ENCODE measurements around the gene SLC25A33.

SLC25A33 gene

GRCh38 chr1:9591669-9592509 is 52.6 kb downstream of the SLC25A33 start:
- H3K4me3 ChIP-seq (ENCODE audit: low read depth, low read length): no peak overlapping the region
- TF ChIP-seq, protein P1, sequence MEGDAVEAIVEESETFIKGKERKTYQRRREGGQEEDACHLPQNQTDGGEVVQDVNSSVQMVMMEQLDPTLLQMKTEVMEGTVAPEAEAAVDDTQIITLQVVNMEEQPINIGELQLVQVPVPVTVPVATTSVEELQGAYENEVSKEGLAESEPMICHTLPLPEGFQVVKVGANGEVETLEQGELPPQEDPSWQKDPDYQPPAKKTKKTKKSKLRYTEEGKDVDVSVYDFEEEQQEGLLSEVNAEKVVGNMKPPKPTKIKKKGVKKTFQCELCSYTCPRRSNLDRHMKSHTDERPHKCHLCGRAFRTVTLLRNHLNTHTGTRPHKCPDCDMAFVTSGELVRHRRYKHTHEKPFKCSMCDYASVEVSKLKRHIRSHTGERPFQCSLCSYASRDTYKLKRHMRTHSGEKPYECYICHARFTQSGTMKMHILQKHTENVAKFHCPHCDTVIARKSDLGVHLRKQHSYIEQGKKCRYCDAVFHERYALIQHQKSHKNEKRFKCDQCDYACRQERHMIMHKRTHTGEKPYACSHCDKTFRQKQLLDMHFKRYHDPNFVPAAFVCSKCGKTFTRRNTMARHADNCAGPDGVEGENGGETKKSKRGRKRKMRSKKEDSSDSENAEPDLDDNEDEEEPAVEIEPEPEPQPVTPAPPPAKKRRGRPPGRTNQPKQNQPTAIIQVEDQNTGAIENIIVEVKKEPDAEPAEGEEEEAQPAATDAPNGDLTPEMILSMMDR (IDR thresholded peaks at IDR 0.05; ENCODE audit: insufficient read depth, low read depth, low read length, missing control alignments): no peak

GRCh38 chr1:9592510-9593075 is 53.3 kb downstream of the SLC25A33 start:
- TF ChIP-seq, protein P1 (IDR thresholded peaks at IDR 0.05; ENCODE audit: insufficient read depth, low read depth, low read length, missing control alignments): no peak
- DNase-seq (ENCODE audit: low read depth): no peak
- no peak overlapping the region for H3K4me3 ChIP-seq (ENCODE audit: low read depth, low read length)

More at GRCh38 chr1:9591669-9592509, 52.6 kb downstream of the SLC25A33 start:
- no peak for DNase-seq (ENCODE audit: low read depth)

GRCh38 chr1:9593147-9593491 is 53.9 kb downstream of the SLC25A33 start:
- TF ChIP-seq, protein P1 (IDR thresholded peaks at IDR 0.05; ENCODE audit: insufficient read depth, low read depth, low read length, missing control alignments): no peak
- H3K4me3 ChIP-seq (ENCODE audit: low read depth, low read length): no peak overlapping the region
- no peak for DNase-seq (ENCODE audit: low read depth)

DNA sequence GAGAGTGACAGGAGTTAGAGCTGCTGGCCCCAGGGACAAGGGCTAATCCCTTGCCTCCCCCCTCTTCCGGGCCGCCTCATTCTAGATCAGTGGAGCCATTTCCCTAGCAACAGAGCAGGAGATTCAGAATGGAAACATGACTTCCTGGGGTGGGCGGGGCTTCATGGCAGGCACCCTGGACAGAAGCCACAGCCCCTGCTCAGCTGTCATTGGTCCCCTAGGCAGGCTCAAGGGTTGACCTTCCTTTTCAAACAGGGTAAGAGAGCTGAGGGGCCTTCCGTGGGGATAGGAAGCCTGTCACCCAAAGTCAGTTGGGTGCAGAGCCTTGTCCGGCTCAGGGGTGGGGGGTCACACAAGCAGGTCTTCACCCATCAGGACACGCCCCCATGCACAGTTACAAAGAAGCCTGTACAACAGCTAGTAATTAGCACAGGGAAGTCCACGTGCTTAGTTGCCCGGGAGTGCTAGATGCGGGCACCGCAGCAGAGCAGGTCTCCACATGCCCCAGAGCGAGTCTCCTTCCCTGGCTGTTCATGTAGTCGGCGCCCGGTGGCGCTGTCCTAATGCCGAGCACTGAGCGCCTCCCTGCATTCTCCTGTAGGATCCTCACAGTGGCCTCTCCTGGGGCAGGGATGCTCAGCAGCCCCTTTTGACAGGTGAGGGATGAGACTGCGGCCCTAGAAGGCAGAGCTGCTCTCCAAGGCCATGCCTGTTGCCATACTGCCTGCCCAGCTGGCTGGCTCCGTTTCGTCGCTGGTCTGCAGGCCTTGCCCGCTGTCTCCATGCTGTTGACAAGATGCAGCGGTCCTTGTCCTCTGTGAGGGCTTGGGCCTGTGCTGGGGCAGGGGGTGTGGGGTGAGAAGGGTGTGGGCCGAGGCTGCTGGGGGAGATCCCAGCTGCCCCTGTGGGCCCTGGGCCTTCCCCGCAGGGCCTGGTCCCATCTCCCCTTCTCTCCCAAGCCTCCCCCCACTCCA is 54.5 kb downstream of the SLC25A33 start:
- no peak overlapping the region for H3K4me3 ChIP-seq (ENCODE audit: low read depth, low read length)
- peak; percentile 81 for DNase-seq (ENCODE audit: low read depth)
- TF ChIP-seq, protein P1 (IDR thresholded peaks at IDR 0.05; ENCODE audit: insufficient read depth, low read depth, low read length, missing control alignments): no peak

DNA sequence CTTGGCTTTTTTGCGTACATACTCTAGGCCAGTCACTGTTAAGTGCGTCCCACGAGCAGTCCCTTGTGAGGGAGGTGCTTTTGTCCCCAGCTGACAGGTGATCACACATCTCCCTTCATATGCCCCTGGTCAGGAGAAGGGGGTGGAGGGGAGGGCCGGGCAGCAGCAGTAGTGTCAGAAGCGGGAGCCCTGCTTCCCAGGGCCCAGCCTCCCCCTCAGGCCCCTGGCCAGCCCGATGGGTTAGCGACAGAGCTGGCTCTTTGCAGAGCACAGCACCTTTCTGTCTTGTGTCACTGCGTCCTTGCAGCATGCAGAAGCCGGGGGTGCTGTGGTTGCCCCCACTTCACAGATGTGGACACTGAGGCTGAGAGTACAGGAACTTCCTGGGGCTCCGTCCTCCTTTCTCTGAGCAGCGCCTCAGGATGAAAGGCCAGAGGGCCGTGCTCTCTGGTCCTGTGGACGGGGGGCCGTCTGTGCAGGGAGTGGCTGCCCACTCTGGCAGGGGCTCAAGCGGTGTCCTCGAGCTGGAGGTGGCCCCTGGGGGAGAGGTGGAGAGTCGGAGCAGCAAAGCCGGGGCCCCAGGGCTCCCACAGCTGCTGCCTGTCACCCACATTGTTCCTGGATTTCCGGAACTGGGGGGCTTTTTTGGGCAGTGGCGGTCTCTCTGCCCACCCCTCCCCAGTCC is 55.3 kb downstream of the SLC25A33 start:
- DNase-seq (ENCODE audit: low read depth): no peak
- TF ChIP-seq, protein P1 (IDR thresholded peaks at IDR 0.05; ENCODE audit: insufficient read depth, low read depth, low read length, missing control alignments): no peak
- H3K4me3 ChIP-seq (ENCODE audit: low read depth, low read length): no peak overlapping the region
